ENCODE measurements around the gene NANOS1. TPM values are rescaled to one million over a fixed set of nuclear protein-coding genes. Genes with fewer than 3 reads are reported as not detected.

NANOS1 gene
- total and polyA plus RNA-seq, 2 of the 8 experiments (the other 6 are each of a cell fraction or from before 2014, with no cell fraction given): 3.1 to 3.9 TPM

- TF ChIP-seq EZH2 (IDR thresholded peaks at IDR 0.05; ENCODE audit: low read depth, low read length, severe bottlenecking): no peak
- TF ChIP-seq NANOG (IDR thresholded peaks at IDR 0.05; ENCODE audit: insufficient read depth, low read depth, low read length, poor library complexity, severe bottlenecking): no peak
- no peak for TF ChIP-seq TCF12 (IDR thresholded peaks at IDR 0.05; ENCODE audit: low read depth, low read length)
These were observed 41.1 kb downstream of the NANOS1 start (continued) for GRCh38 chr10:119070395-119071165.
